ENCODE measurements around the gene TLNRD1.

TLNRD1 gene

GRCh38 chr15:81026836-81027599, 26.3 kb downstream of the TLNRD1 start:
- no peak for DNase-seq
- Histone ChIP-seq H3K4me2 (ENCODE audit: low read depth, low read length) (no peak overlapping the region), H2AFZ (ENCODE audit: low read length) (no peak overlapping the region)

GRCh38 chr15:81029414-81030300, 28.9 kb downstream of the TLNRD1 start:
- Histone ChIP-seq H3K79me2 (ENCODE audit: low read length) (no peaks in the 10 kb centered on the region), H3K27me3 (replicated peaks; ENCODE audit: insufficient read depth, low read length) (no peaks in the 10 kb centered on the region), H3K4me3 (ENCODE audit: low read length) (no peak overlapping the region), H3K27ac (ENCODE audit: low read length) (no peak overlapping the region), H3K36me3 (replicated peaks; ENCODE audit: insufficient read depth, low read length) (no peaks in the 10 kb centered on the region), H3K9me2 (replicated peaks; ENCODE audit: insufficient read depth, low read length) (no peaks in the 10 kb centered on the region), H3K9ac (ENCODE audit: low read length) (no peak overlapping the region), H3F3A (ENCODE audit: insufficient read depth, low read length) (no peaks in the 10 kb centered on the region), H3K9me3 (replicated peaks; ENCODE audit: insufficient read depth, low read length) (no peaks in the 10 kb centered on the region), H2AFZ (ENCODE audit: low read length) (no peak overlapping the region), H3K4me2 (ENCODE audit: low read depth, low read length) (no peak overlapping the region), H4K20me1 (ENCODE audit: insufficient read depth, low read length) (no peaks in the 10 kb centered on the region), H3K4me1 (ENCODE audit: low read length) (peaks cover 6% of the 10 kb centered on the region; the same call in 1 of the 2 replicates)
- DNase-seq: no peak
- no peak for TF ChIP-seq EZH2phosphoT487 (IDR thresholded peaks at IDR 0.05; ENCODE audit: low read length)

More at GRCh38 chr15:81026836-81027599, 26.3 kb downstream of the TLNRD1 start:
- no peak overlapping the region for H3K27ac ChIP-seq (ENCODE audit: low read length)
- no peaks in the 10 kb centered on the region for H3K36me3 ChIP-seq (replicated peaks; ENCODE audit: insufficient read depth, low read length)
- no peaks in the 10 kb centered on the region for H3K9me2 ChIP-seq (replicated peaks; ENCODE audit: insufficient read depth, low read length)
- H4K20me1 ChIP-seq (ENCODE audit: insufficient read depth, low read length): no peaks in the 10 kb centered on the region
- peaks cover 17% of the 10 kb centered on the region for H3F3A ChIP-seq (ENCODE audit: insufficient read depth, low read length)
- H3K9me3 ChIP-seq (replicated peaks; ENCODE audit: insufficient read depth, low read length): no peaks in the 10 kb centered on the region
- no peaks in the 10 kb centered on the region for H3K79me2 ChIP-seq (ENCODE audit: low read length)
- no peak overlapping the region for H3K4me3 ChIP-seq (ENCODE audit: low read length)
- TF ChIP-seq EZH2 (optimal IDR thresholded peaks at IDR 0.05; ENCODE audit: low read depth, low read length) (no peak), EZH2phosphoT487 (IDR thresholded peaks at IDR 0.05; ENCODE audit: low read length) (no peak), CTCF (IDR thresholded peaks at IDR 0.05; ENCODE audit: low read length) (no peak)
- no peak overlapping the region for H3K9ac ChIP-seq (ENCODE audit: low read length)
- H3K27me3 ChIP-seq (replicated peaks; ENCODE audit: insufficient read depth, low read length): no peaks in the 10 kb centered on the region
- peaks cover 25% of the 10 kb centered on the region for H3K4me1 ChIP-seq (ENCODE audit: low read length)

GRCh38 chr15:81030301-81030750, 29.6 kb downstream of the TLNRD1 start:
- Histone ChIP-seq H3K27ac (ENCODE audit: low read length) (no peak overlapping the region), H3K9ac (ENCODE audit: low read length) (no peak overlapping the region), H3K4me1 (ENCODE audit: low read length) (peaks cover 6% of the 10 kb centered on the region; the same call in 1 of the 2 replicates), H3K9me3 (replicated peaks; ENCODE audit: insufficient read depth, low read length) (no peaks in the 10 kb centered on the region), H4K20me1 (ENCODE audit: insufficient read depth, low read length) (no peaks in the 10 kb centered on the region), H3K4me2 (ENCODE audit: low read depth, low read length) (no peak overlapping the region), H3K9me2 (replicated peaks; ENCODE audit: insufficient read depth, low read length) (no peaks in the 10 kb centered on the region), H3K4me3 (ENCODE audit: low read length) (no peak overlapping the region), H3F3A (ENCODE audit: insufficient read depth, low read length) (no peaks in the 10 kb centered on the region), H3K27me3 (replicated peaks; ENCODE audit: insufficient read depth, low read length) (no peaks in the 10 kb centered on the region), H2AFZ (ENCODE audit: low read length) (no peak overlapping the region), H3K36me3 (replicated peaks; ENCODE audit: insufficient read depth, low read length) (no peaks in the 10 kb centered on the region), H3K79me2 (ENCODE audit: low read length) (no peaks in the 10 kb centered on the region)
- TF ChIP-seq EZH2phosphoT487 (IDR thresholded peaks at IDR 0.05; ENCODE audit: low read length) (no peak), CTCF (IDR thresholded peaks at IDR 0.05; ENCODE audit: low read length) (no peak), EZH2 (optimal IDR thresholded peaks at IDR 0.05; ENCODE audit: low read depth, low read length) (no peak)
- no peak for DNase-seq
